ENCODE results near the gene LRP1B.

Gene LRP1B

GRCh38 chr2:141380008-141380979, 750.5 kb downstream of the LRP1B start:
- TF ChIP-seq POLR2AphosphoS5 (IDR thresholded peaks at IDR 0.05; ENCODE audit: low read depth, low read length) (no peak), TAF1 (IDR thresholded peaks at IDR 0.05; ENCODE audit: borderline replicate concordance, low read depth, low read length) (no peak), POLR2A (IDR thresholded peaks at IDR 0.05; ENCODE audit: low read depth, low read length) (no peak)
- FAIRE-seq, result no peak

GRCh38 chr2:141364821-141365220, 766.0 kb downstream of the LRP1B start:
- no peak for FAIRE-seq
- no peak for DNase-seq (ENCODE audit: insufficient read length)
- no peak for TF ChIP-seq POLR2A (IDR thresholded peaks at IDR 0.05; ENCODE audit: low read depth, low read length)
- TF ChIP-seq POLR2AphosphoS5 (IDR thresholded peaks at IDR 0.05; ENCODE audit: low read depth, low read length), result no peak
- no peak for TF ChIP-seq TAF1 (IDR thresholded peaks at IDR 0.05; ENCODE audit: borderline replicate concordance, low read depth, low read length)

More at GRCh38 chr2:141380008-141380979, 750.5 kb downstream of the LRP1B start:
- no peak for DNase-seq (ENCODE audit: insufficient read length)

DNA sequence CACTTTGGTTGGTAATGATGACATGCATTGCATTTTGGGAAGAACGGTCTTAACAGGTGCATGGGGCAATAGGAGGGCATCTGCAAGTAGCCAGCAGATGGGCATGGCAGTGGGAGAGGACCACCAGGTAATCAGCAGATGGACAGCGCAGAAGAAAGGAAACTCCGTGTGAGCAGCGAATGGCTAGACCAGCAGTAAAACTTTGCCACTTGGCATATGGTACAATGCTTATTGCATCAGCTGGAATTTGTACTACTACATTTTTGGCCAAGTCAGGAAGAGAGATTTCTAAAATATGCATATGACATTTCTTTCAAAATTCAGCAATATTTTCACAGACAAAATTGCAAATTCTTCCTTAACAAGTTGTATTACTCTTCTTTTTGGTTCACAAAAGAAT, 768.5 kb downstream of the LRP1B start:
- no peak for DNase-seq (ENCODE audit: insufficient read length)
- no peak for FAIRE-seq
- TF ChIP-seq POLR2A (IDR thresholded peaks at IDR 0.05; ENCODE audit: low read depth, low read length), result no peak
- TF ChIP-seq POLR2AphosphoS5 (IDR thresholded peaks at IDR 0.05; ENCODE audit: low read depth, low read length), result no peak
- TF ChIP-seq TAF1 (IDR thresholded peaks at IDR 0.05; ENCODE audit: borderline replicate concordance, low read depth, low read length), result no peak

GRCh38 chr2:141348481-141348880, 782.3 kb downstream of the LRP1B start:
- FAIRE-seq (no peak), DNase-seq (ENCODE audit: insufficient read length) (no peak)
- no peak for TF ChIP-seq TAF1 (IDR thresholded peaks at IDR 0.05; ENCODE audit: borderline replicate concordance, low read depth, low read length)
- TF ChIP-seq POLR2A (IDR thresholded peaks at IDR 0.05; ENCODE audit: low read depth, low read length), result no peak
- TF ChIP-seq POLR2AphosphoS5 (IDR thresholded peaks at IDR 0.05; ENCODE audit: low read depth, low read length), result no peak

- TF ChIP-seq TAF1 (IDR thresholded peaks at IDR 0.05; ENCODE audit: borderline replicate concordance, low read depth, low read length) (no peak), POLR2AphosphoS5 (IDR thresholded peaks at IDR 0.05; ENCODE audit: low read depth, low read length) (no peak), POLR2A (IDR thresholded peaks at IDR 0.05; ENCODE audit: low read depth, low read length) (no peak)
- FAIRE-seq, result no peak
- no peak for DNase-seq (ENCODE audit: insufficient read length)
Observed at GRCh38 chr2:141341444-141341843, 789.4 kb downstream of the LRP1B start.

DNA sequence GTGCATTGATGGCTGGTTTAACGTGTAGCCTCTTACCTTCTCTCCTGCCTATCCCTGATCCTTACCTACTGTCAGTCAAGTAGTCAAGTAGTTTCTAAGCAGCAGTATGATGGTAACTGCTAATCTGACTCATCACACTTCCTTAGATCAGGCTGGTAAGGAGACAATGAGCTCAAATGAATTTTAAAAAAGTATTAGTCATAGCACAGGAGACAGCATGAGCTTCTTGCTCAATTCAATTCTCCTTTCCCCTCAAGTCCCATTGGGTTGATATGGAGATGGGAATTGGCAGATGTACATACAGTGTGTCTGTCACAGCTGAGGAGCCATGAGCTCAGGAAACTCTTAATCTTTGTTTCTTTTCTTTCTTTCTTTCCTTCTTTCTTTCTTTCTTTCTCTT, 799.7 kb downstream of the LRP1B start:
- no peak for FAIRE-seq
- TF ChIP-seq POLR2AphosphoS5 (IDR thresholded peaks at IDR 0.05; ENCODE audit: low read depth, low read length), result no peak
- no peak for TF ChIP-seq TAF1 (IDR thresholded peaks at IDR 0.05; ENCODE audit: borderline replicate concordance, low read depth, low read length)
- no peak for TF ChIP-seq POLR2A (IDR thresholded peaks at IDR 0.05; ENCODE audit: low read depth, low read length)
- DNase-seq (ENCODE audit: insufficient read length), result no peak

DNA sequence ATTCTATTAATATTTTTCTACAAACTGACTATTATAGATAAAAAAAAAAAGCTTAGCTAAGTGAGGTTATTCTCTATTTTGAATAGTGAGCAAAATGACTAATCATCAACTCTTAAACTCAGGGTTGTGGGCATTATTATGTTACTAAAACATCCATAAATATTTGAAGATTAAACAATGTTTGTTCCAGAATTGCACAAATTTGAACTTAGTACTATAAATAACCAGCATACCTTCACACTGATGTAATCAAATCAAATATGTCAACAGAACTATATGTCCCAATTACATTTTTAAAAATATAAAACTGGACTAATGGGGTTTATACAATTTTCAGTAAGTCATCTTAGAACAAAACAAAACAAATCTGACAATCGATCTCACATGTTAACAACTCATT, 800.9 kb downstream of the LRP1B start:
- TF ChIP-seq POLR2AphosphoS5 (IDR thresholded peaks at IDR 0.05; ENCODE audit: low read depth, low read length) (no peak), TAF1 (IDR thresholded peaks at IDR 0.05; ENCODE audit: borderline replicate concordance, low read depth, low read length) (no peak), POLR2A (IDR thresholded peaks at IDR 0.05; ENCODE audit: low read depth, low read length) (no peak)
- FAIRE-seq (no peak), DNase-seq (ENCODE audit: insufficient read length) (no peak)

- DNase-seq (ENCODE audit: insufficient read length) (no peak), FAIRE-seq (no peak)
- TF ChIP-seq POLR2AphosphoS5 (IDR thresholded peaks at IDR 0.05; ENCODE audit: low read depth, low read length), result no peak
Observed at GRCh38 chr2:141323571-141323970, 807.2 kb downstream of the LRP1B start.

- DNase-seq (ENCODE audit: insufficient read length) (no peak), FAIRE-seq (no peak)
- TF ChIP-seq POLR2AphosphoS5 (IDR thresholded peaks at IDR 0.05; ENCODE audit: low read depth, low read length) (no peak), POLR2A (IDR thresholded peaks at IDR 0.05; ENCODE audit: low read depth, low read length) (no peak), TAF1 (IDR thresholded peaks at IDR 0.05; ENCODE audit: borderline replicate concordance, low read depth, low read length) (no peak)
Observed at GRCh38 chr2:141317986-141318385, 812.8 kb downstream of the LRP1B start.

DNA sequence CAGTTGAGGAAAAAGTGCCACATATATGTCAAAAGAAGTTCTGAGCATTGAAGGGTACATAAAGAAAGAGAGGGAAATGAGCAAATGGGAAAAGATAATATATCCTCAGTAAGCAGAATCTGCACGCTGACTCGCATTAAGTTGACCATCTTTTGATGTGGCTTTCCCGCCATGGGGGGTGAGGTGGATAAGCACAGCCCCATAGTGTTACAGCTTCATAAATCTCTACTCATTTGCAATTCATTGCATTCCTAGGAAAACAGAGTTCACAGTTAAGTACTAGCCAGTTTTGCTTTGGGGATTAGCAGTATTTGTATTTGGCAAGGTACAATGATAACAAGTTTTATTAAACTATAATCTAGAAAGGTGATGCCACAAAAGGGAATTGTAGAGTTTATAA, 814.2 kb downstream of the LRP1B start:
- FAIRE-seq (no peak), DNase-seq (ENCODE audit: insufficient read length) (no peak)
- no peak for TF ChIP-seq TAF1 (IDR thresholded peaks at IDR 0.05; ENCODE audit: borderline replicate concordance, low read depth, low read length)
- TF ChIP-seq POLR2A (IDR thresholded peaks at IDR 0.05; ENCODE audit: low read depth, low read length), result no peak
- TF ChIP-seq POLR2AphosphoS5 (IDR thresholded peaks at IDR 0.05; ENCODE audit: low read depth, low read length), result no peak

GRCh38 chr2:141316103-141316502, 814.7 kb downstream of the LRP1B start:
- TF ChIP-seq TAF1 (IDR thresholded peaks at IDR 0.05; ENCODE audit: borderline replicate concordance, low read depth, low read length) (no peak), POLR2A (IDR thresholded peaks at IDR 0.05; ENCODE audit: low read depth, low read length) (no peak), POLR2AphosphoS5 (IDR thresholded peaks at IDR 0.05; ENCODE audit: low read depth, low read length) (no peak)
- FAIRE-seq (no peak), DNase-seq (ENCODE audit: insufficient read length) (no peak)

DNA sequence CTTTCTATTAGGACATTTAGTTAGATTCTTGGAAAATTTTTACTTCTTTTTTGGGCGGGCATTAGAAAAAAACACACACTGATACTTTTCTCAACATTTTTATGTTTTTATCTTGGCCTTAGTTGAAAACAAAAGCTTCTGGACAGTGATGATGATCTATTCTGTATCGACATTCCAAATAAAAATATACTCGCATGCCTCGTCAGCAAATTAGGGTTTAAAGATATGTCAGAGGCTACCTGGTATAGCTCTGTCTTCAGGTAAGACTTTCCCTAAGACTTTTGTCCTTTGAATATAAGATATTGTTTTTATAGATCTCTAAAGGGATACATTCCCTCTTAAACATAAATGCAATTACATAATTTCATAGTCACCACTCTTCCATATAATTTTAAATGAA, 816.8 kb downstream of the LRP1B start:
- DNase-seq (ENCODE audit: insufficient read length) (no peak), FAIRE-seq (no peak)
- TF ChIP-seq POLR2AphosphoS5 (IDR thresholded peaks at IDR 0.05; ENCODE audit: low read depth, low read length), result no peak
- no peak for TF ChIP-seq TAF1 (IDR thresholded peaks at IDR 0.05; ENCODE audit: borderline replicate concordance, low read depth, low read length)
- TF ChIP-seq POLR2A (IDR thresholded peaks at IDR 0.05; ENCODE audit: low read depth, low read length), result no peak
